ENCODE data around the gene PARP8. TPM values are rescaled to one million over a fixed set of nuclear protein-coding genes. Genes with fewer than 3 reads are reported as not detected.

PARP8 gene
- total and polyA plus RNA-seq, 2 of the 8 experiments (the other 6 are each of a cell fraction or from before 2014, with no cell fraction given), result 16.6 to 30.6 TPM

- FAIRE-seq, result no peak
- TF ChIP-seq KDM4A (IDR thresholded peaks at IDR 0.05; ENCODE audit: low read depth, low read length, severe bottlenecking) (no peak), FOSL1 (IDR thresholded peaks at IDR 0.05; ENCODE audit: insufficient read depth, low read depth, low read length) (no peak), SRF (IDR thresholded peaks at IDR 0.05; ENCODE audit: low read depth, low read length) (no peak), JUN (IDR thresholded peaks at IDR 0.05; ENCODE audit: low read depth, low read length) (no peak), BCL11A (IDR thresholded peaks at IDR 0.05; ENCODE audit: low read depth in 2 of 2, low read length in 2 of 2) (no peak), BACH1 (IDR thresholded peaks at IDR 0.05; ENCODE audit: low read length) (no peak), JUND (IDR thresholded peaks at IDR 0.05; ENCODE audit: low read length) (no peak), KDM5A (IDR thresholded peaks at IDR 0.05; ENCODE audit: low read length) (no peak), CEBPB (IDR thresholded peaks at IDR 0.05; ENCODE audit: low read depth, low read length) (no peak), SP2 (IDR thresholded peaks at IDR 0.05; ENCODE audit: low read length) (no peak), SIN3A (conservative IDR thresholded peaks at IDR 0.05 in 1 of 2, IDR thresholded peaks at IDR 0.05 in 1 of 2; ENCODE audit: low read depth in 1 of 2, low read length in 2 of 2) (no peak)
- POLR2A ChIA-PET (ENCODE audit: partially characterized antibody), result interaction anchor here (2.9 kb wide), 1 partner anchor 27 kb away, joined by 7 read pairs; the partner anchor contains the start of gene PARP8
These were observed 27.7 kb downstream of the PARP8 start for GRCh38 chr5:50694027-50694590.

More at GRCh38 chr5:50694027-50694590, 27.7 kb downstream of the PARP8 start:
- Histone ChIP-seq H2AK5ac (ENCODE audit: low read depth, low read length) (no peak overlapping the region), H3K36me3 (ENCODE audit: control insufficient read depth in 2 of 4, insufficient read depth in 4 of 4, low read length in 3 of 4) (peaks cover 0 to 3% (median 0%) of the 10 kb centered on the region in 4 experiments; a peak in 1 of 8 replicates), H2BK15ac (ENCODE audit: low read length) (no peak overlapping the region), H4K8ac (ENCODE audit: extremely low read depth, insufficient read depth, low read length) (no peak overlapping the region), H2BK120ac (replicated peaks; ENCODE audit: low read depth, low read length) (no peak overlapping the region), H3K23ac (ENCODE audit: insufficient read length) (no peak overlapping the region), H3K4me1 (replicated peaks in 1 of 4; ENCODE audit: control insufficient read depth in 3 of 4, insufficient read depth in 4 of 4, low read length in 3 of 4) (peaks cover 0 to 5% (median 3%) of the 10 kb centered on the region in 4 experiments; a peak in 4 of 7 replicates), H2BK20ac (ENCODE audit: low read length) (no peak overlapping the region), H3K4ac (replicated peaks; ENCODE audit: insufficient read length, low read depth, low read length) (no peak overlapping the region), H4K91ac (replicated peaks; ENCODE audit: insufficient read length, low read length) (no peak overlapping the region), H3K23me2 (ENCODE audit: low read depth, low read length) (no peaks in the 10 kb centered on the region), H3K79me1 (ENCODE audit: low read depth, low read length) (peaks cover 3% of the 10 kb centered on the region; the same call in 1 of the 2 replicates), H3K56ac (replicated peaks; ENCODE audit: insufficient read length, low read depth, low read length) (no peak overlapping the region), H3K4me2 (ENCODE audit: insufficient read depth in 1 of 2, low read depth in 2 of 2, low read length in 2 of 2) (no peak overlapping the region), H3K79me2 (ENCODE audit: control insufficient read depth in 1 of 2, insufficient read depth in 2 of 2, low read length in 2 of 2) (peaks cover 0 to 95% of the 10 kb centered on the region in 2 experiments; a peak in 3 of 4 replicates), H2BK12ac (ENCODE audit: low read depth, low read length) (no peak overlapping the region), H2AFZ (ENCODE audit: low read length) (no peak overlapping the region), H4K5ac (ENCODE audit: insufficient read length, low read depth, low read length) (no peak overlapping the region), H3K18ac (ENCODE audit: extremely low read depth, low read length) (no peak overlapping the region), H3K14ac (ENCODE audit: insufficient read length) (no peak overlapping the region), H3K9me3 (ENCODE audit: insufficient read depth in 2 of 2, low read depth in 1 of 2, low read length in 1 of 2) (no peaks in the 10 kb centered on the region), H4K20me1 (replicated peaks in 1 of 2; ENCODE audit: control insufficient read depth in 1 of 2, insufficient read depth in 2 of 2, low read length in 2 of 2) (peaks cover 0 to 4% of the 10 kb centered on the region in 2 experiments), H3K27me3 (replicated peaks in 1 of 4; ENCODE audit: control insufficient read depth in 3 of 4, extremely low read depth in 1 of 4, insufficient read depth in 3 of 4, low read length in 3 of 4) (no peaks in the 10 kb centered on the region), H3K9ac (replicated peaks in 1 of 4; ENCODE audit: extremely low read depth in 1 of 4, low read depth in 3 of 4, low read length in 3 of 4) (no peak overlapping the region), H2BK5ac (ENCODE audit: low read depth, low read length) (no peak overlapping the region), H3K4me3 (ENCODE audit: extremely low read depth in 1 of 4, insufficient read depth in 2 of 4, low read depth in 3 of 4, low read length in 4 of 4) (no peak overlapping the region), H3K27ac (ENCODE audit: low read depth, low read length) (no peak overlapping the region)
- no peak for DNase-seq (ENCODE audit: low read depth in 1 of 2, low spot score in 2 of 2)
- CTCF ChIA-PET (ENCODE audit: partially characterized antibody), result interaction anchor here (1.9 kb wide), 1 partner anchor 9 kb away, joined by 7 read pairs; no protein-coding TSS in a partner anchor

Data from H1 (cell line).